Smooth muscle cell (in vitro differentiated cells): ENCODE results near the gene PLCB1. TPM values are rescaled to one million over a fixed set of nuclear protein-coding genes. Genes with fewer than 3 reads are reported as not detected.

ENCODE experiments used
- DNase-seq: peaks from one replicate; lab custom pipeline; 2025; ENCODE audit not compliant: unreplicated experiment; lab: John Stamatoyannopoulos, UW
- H2AFZ ChIP-seq: fragments of 200-600 bp; sonication (generic); 2 replicates; pipeline ENCODE4 v1.6.0; 2016; ENCODE audit warnings: antibody characterized with exemption, low read depth, mild to moderate bottlenecking
- H3F3A ChIP-seq: fragments of 200-600 bp; sonication (generic); 2 replicates; pipeline ENCODE4 v1.6.0; 2017; ENCODE audit warnings: antibody characterized with exemption, low read depth
- H3K27ac ChIP-seq: fragments of 200-600 bp; sonication (generic); 2 replicates; pipeline ENCODE4 v1.5.1; 2016; ENCODE audit warnings: low read depth, mild to moderate bottlenecking
- H3K27me3 ChIP-seq: fragments of 200-600 bp; sonication (generic); 2 replicates; pipeline ENCODE4 v1.6.1; 2016; ENCODE audit warnings: low read depth, mild to moderate bottlenecking
- H3K36me3 ChIP-seq: fragments of 200-600 bp; sonication (generic); 2 replicates; pipeline ENCODE4 v1.5.1; 2016; ENCODE audit warnings: low read depth
- H3K4me1 ChIP-seq: fragments of 200-600 bp; sonication (generic); 2 replicates; pipeline ENCODE4 v1.5.1; 2016; ENCODE audit warnings: low read depth
- H3K4me2 ChIP-seq: fragments of 200-600 bp; sonication (generic); 2 replicates; pipeline ENCODE4 v1.6.0; 2016; ENCODE audit warnings: mild to moderate bottlenecking
- H3K4me3 ChIP-seq: fragments of 200-600 bp; sonication (generic); 2 replicates; pipeline ENCODE4 v1.5.1; 2016; ENCODE audit warnings: mild to moderate bottlenecking
- H3K79me2 ChIP-seq: fragments of 200-600 bp; sonication (generic); 2 replicates; pipeline ENCODE4 v1.6.0; 2016; ENCODE audit warnings: low read depth, mild to moderate bottlenecking
- H3K9ac ChIP-seq: fragments of 200-600 bp; sonication (generic); 2 replicates; pipeline ENCODE4 v1.6.0; 2016; ENCODE audit warnings: low read depth
- H3K9me3 ChIP-seq: fragments of 200-600 bp; sonication (generic); replicated peaks from 2 replicates; pipeline ENCODE4 v1.5.1; 2016; ENCODE audit warnings: low read depth
- H4K20me1 ChIP-seq: fragments of 200-600 bp; sonication (generic); 2 replicates; pipeline ENCODE4 v1.6.0; 2016; ENCODE audit warnings: low read depth
- CTCF ChIP-seq: fragments of 200-600 bp; sonication (generic); IDR thresholded peaks from 2 replicates; pipeline ENCODE4 v1.5.1; 2017; ENCODE audit warnings: borderline replicate concordance, mild to moderate bottlenecking, antibody characterized with exemption; ENCODE audit not compliant: insufficient read depth, poor library complexity, severe bottlenecking
- WGBS: methylation state at CpG from one replicate; pipeline ENCODE4 v1.1.7; 2016; ENCODE audit warnings: low lambda C conversion rate; 5-methylcytosine and 5-hydroxymethylcytosine counted together
- polyA plus RNA-seq: library from polyadenylated mRNA; unstranded; fragments of >200 nt; fragmentation: Nextera tagmentation; extraction: Ambion mirVana; gene quantifications from 2 replicates; pipeline ENCODE4 v1.2.1, GENCODE V29; 2016
- total RNA-seq: library from RNA; depleted of rRNA; stranded (reverse); fragments of >200 nt; gene quantifications from 2 replicates; pipeline ENCODE4 v1.2.3, GENCODE V29; 2014

Gene PLCB1
- total and polyA plus RNA-seq, 2 experiments from 2014 or later: 4.7 to 25.3 TPM

- no peaks in the 10 kb centered on the region for H3F3A ChIP-seq
- no peak overlapping the region for H2AFZ ChIP-seq
- H3K36me3 ChIP-seq: no peaks in the 10 kb centered on the region
- no peaks in the 10 kb centered on the region for H3K79me2 ChIP-seq
- no peak overlapping the region for H3K27ac ChIP-seq
- no peak overlapping the region for H3K4me3 ChIP-seq
- no peaks in the 10 kb centered on the region for H4K20me1 ChIP-seq
- H3K27me3 ChIP-seq: no peaks in the 10 kb centered on the region
- no peaks in the 10 kb centered on the region for H3K4me1 ChIP-seq
- WGBS: 92% methylated on average over 3 of the region's 3 CpGs
- H3K4me2 ChIP-seq: no peak overlapping the region
- no peak for DNase-seq
- H3K9ac ChIP-seq: no peak overlapping the region
- TF ChIP-seq CTCF: no peak
- no peaks in the 10 kb centered on the region for H3K9me3 ChIP-seq
Observed at GRCh38 chr20:8735014-8735413, 602.9 kb downstream of the PLCB1 start.

DNA sequence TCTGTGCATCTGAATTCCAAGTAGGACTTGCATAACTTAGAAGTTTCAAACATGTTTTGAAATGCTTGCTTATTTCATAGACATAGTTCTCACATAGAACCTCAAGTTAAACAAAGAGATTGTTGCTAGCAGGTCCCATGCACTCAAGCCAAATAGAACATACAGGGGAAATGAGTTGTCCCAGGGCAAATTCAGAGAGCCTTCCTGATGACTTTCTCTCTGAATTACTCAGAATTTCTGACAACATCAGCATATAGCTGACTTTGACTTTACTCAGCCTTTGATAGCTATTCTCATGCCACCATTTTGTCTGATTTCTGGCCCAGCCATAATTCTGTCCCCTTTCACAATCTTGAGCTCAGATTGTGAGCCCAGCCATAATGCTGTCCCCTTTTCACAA is 603.6 kb downstream of the PLCB1 start:
- no peak for TF ChIP-seq CTCF
- no peaks in the 10 kb centered on the region for H3K9me3 ChIP-seq
- no peaks in the 10 kb centered on the region for H3F3A ChIP-seq
- H2AFZ ChIP-seq: no peak overlapping the region
- H3K27ac ChIP-seq: no peak overlapping the region
- H3K36me3 ChIP-seq: no peaks in the 10 kb centered on the region
- H4K20me1 ChIP-seq: no peaks in the 10 kb centered on the region
- H3K27me3 ChIP-seq: no peaks in the 10 kb centered on the region
- H3K9ac ChIP-seq: no peak overlapping the region
- H3K4me1 ChIP-seq: no peaks in the 10 kb centered on the region
- no peaks in the 10 kb centered on the region for H3K79me2 ChIP-seq
- no peak overlapping the region for H3K4me2 ChIP-seq
- no peak for DNase-seq
- H3K4me3 ChIP-seq: no peak overlapping the region

GRCh38 chr20:8740265-8740664 is 608.2 kb downstream of the PLCB1 start:
- H3F3A ChIP-seq: no peaks in the 10 kb centered on the region
- H3K4me1 ChIP-seq: no peaks in the 10 kb centered on the region
- no peak overlapping the region for H3K4me2 ChIP-seq
- DNase-seq: no peak
- no peaks in the 10 kb centered on the region for H4K20me1 ChIP-seq
- no peak for TF ChIP-seq CTCF
- H3K9me3 ChIP-seq: no peaks in the 10 kb centered on the region
- H3K36me3 ChIP-seq: peaks cover 3% of the 10 kb centered on the region
- H3K79me2 ChIP-seq: no peaks in the 10 kb centered on the region
- no peak overlapping the region for H3K4me3 ChIP-seq
- H3K27ac ChIP-seq: no peak overlapping the region
- H3K27me3 ChIP-seq: no peaks in the 10 kb centered on the region
- H2AFZ ChIP-seq: no peak overlapping the region
- no peak overlapping the region for H3K9ac ChIP-seq
- WGBS: 89% methylated on average over 4 of the region's 4 CpGs

DNA sequence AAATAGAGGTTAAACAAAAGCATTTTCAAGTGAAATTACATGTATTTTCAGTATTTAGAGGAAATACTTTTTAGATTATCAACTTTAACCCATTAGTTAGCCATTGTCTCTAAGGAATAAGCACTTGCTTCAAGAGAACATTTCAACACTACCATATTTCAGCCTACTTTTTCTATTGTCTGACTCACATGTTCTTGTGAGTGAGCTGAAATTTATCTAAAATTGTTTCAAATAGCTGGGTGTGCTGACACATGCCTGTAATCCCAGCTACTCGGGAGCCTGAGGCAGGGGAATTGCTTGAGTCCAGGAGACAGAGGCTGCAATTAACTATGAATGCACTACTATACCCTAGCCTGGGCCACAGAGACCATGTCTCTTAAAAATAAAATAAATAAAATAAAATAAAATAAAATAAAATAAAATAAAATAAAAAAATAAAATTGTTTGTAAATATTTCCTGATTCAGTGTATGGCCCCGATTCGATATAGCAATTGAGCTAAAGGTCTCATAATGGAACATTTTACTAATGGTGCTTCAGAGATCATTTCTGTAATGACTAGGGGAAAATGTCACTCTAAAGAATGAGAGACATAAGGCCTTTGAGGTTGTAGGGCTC is 612.3 kb downstream of the PLCB1 start:
- Histone ChIP-seq H3K4me3 (no peak overlapping the region), H3K36me3 (peaks cover 3% of the 10 kb centered on the region), H4K20me1 (no peaks in the 10 kb centered on the region), H3K9me3 (no peaks in the 10 kb centered on the region), H3F3A (no peaks in the 10 kb centered on the region), H2AFZ (no peak overlapping the region), H3K4me2 (no peak overlapping the region), H3K79me2 (no peaks in the 10 kb centered on the region), H3K4me1 (no peaks in the 10 kb centered on the region), H3K27me3 (no peaks in the 10 kb centered on the region), H3K9ac (no peak overlapping the region), H3K27ac (no peak overlapping the region)
- no peak for TF ChIP-seq CTCF
- 69% methylated on average over 3 of the region's 3 CpGs for WGBS
- no peak for DNase-seq
